ENCODE measurements around the gene UBE2E1.

- no peak for TF ChIP-seq CTCF (conservative IDR thresholded peaks at IDR 0.05)
- TF ChIP-seq EZH2 (IDR thresholded peaks at IDR 0.05; ENCODE audit: low read depth) = no peak
Observed at GRCh38 chr3:23762759-23763477, 42.8 kb upstream of the UBE2E1 start.

Data from PC-9 (cell line).